Tibial nerve (tissue), 4 donors: ENCODE data around the gene OPCML. TPM values are rescaled to one million over a fixed set of nuclear protein-coding genes. Genes with fewer than 3 reads are reported as not detected.

Source experiments
- DNase-seq, 2 donors: peaks; one replicate each; pipeline ENCODE4 v3.0.0-alpha.2; 2019; ENCODE audit warnings: low spot score in 2 of 2
- H3K27ac ChIP-seq, 4 donors: fragments of 200-600 bp; sonication (generic) in 3 of 4; one replicate each; pipeline ENCODE4 v1.5.1; 2017 to 2019; ENCODE audit warnings: mild to moderate bottlenecking in 1 of 4
- H3K27me3 ChIP-seq, 2 donors: fragments of 200-600 bp; sonication (generic) in 1 of 2; one replicate each; pipeline versions ENCODE4 v1.5.1 to v1.6.0; 2017 to 2019
- H3K36me3 ChIP-seq, 3 donors: fragments of 200-600 bp; sonication (generic); one replicate each; pipeline ENCODE4 v1.5.1; 2018 to 2019
- H3K4me1 ChIP-seq, 4 donors: fragments of 200-600 bp; sonication (generic) in 3 of 4; one replicate each; pipeline ENCODE4 v1.5.1; 2017 to 2019
- H3K4me3 ChIP-seq, 4 donors: fragments of 200-600 bp; sonication (generic) in 3 of 4; one replicate each; pipeline ENCODE4 v1.5.1; 2017 to 2019; ENCODE audit warnings: mild to moderate bottlenecking in 1 of 4, moderate library complexity in 1 of 4
- H3K9me3 ChIP-seq, 4 donors: fragments of 200-600 bp; sonication (generic) in 3 of 4; one replicate each; pipeline ENCODE4 v1.5.1; 2017 to 2019
- EP300 ChIP-seq, 2 donors: sonication (generic); formaldehyde crosslinking; IDR thresholded peaks; one replicate each; pipeline ENCODE4 v1.6.1; 2017; ENCODE audit warnings: antibody characterized with exemption in 2 of 2, mild to moderate bottlenecking in 1 of 2
- POLR2A ChIP-seq, 2 donors: fragments of 450-650 bp; IDR thresholded peaks; one replicate each; pipeline ENCODE4 v1.6.1; 2017; ENCODE audit warnings: antibody characterized with exemption in 2 of 2, mild to moderate bottlenecking in 2 of 2, moderate library complexity in 2 of 2
- WGBS, 2 donors: methylation state at CpG; one replicate each; pipeline ENCODE4 v1.1.5; 2018; 5-methylcytosine and 5-hydroxymethylcytosine counted together
- total RNA-seq, 4 donors: library from RNA; depleted of rRNA; stranded (reverse); fragments of >200 nt; gene quantifications; one replicate each; pipeline ENCODE4 v1.1.0, GENCODE V29; 2016
- TF ChIP-seq, protein P1 (sequence below), 5 experiments: fragments of 200-600 bp in 3 of 5; fragments of 450-650 bp in 2 of 5; sonication (generic) in 3 of 5; IDR thresholded peaks; one replicate each; pipeline ENCODE4 v1.5.1; 2016 to 2019; ENCODE audit warnings: antibody characterized with exemption in 5 of 5, mild to moderate bottlenecking in 3 of 5, moderate library complexity in 2 of 5

The OPCML gene
- total RNA-seq, 4 donors from 2014 or later = 1.0 to 10.8 (median 1.9) TPM

DNA sequence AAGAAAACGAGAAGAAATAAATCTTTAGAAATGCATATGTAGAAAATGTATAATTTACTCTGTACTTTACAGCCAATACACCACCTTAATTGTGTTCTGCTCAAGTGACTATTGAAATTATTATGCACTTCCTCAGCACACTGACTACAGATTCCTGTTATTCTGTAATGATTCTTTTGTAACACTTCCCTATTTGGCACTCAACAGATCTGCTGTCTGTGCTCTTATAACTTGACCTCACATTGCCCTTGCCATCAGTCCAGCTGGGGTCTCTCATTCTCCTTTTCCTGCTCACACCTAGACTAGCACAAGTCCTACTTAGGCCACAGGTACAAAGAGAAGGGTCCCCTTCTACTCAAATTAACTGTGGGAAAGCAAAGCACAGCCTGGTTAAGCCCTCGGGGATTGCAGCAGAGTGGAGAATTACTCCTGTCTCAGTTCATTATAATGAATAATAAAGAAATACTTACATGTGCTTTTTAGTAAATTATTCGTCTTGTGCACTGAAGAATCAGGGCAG lies 860.4 kb downstream of the OPCML start:
- Histone ChIP-seq H3K27me3 (no peaks in the 10 kb centered on the region), H3K4me3 (no peak overlapping the region), H3K27ac (no peak overlapping the region), H3K36me3 (no peaks in the 10 kb centered on the region), H3K4me1 (no peaks in the 10 kb centered on the region), H3K9me3 (no peaks in the 10 kb centered on the region)
- TF ChIP-seq EP300 (IDR thresholded peaks at IDR 0.05) (no peak), POLR2A (IDR thresholded peaks at IDR 0.05) (no peak)
- TF ChIP-seq, protein P1, sequence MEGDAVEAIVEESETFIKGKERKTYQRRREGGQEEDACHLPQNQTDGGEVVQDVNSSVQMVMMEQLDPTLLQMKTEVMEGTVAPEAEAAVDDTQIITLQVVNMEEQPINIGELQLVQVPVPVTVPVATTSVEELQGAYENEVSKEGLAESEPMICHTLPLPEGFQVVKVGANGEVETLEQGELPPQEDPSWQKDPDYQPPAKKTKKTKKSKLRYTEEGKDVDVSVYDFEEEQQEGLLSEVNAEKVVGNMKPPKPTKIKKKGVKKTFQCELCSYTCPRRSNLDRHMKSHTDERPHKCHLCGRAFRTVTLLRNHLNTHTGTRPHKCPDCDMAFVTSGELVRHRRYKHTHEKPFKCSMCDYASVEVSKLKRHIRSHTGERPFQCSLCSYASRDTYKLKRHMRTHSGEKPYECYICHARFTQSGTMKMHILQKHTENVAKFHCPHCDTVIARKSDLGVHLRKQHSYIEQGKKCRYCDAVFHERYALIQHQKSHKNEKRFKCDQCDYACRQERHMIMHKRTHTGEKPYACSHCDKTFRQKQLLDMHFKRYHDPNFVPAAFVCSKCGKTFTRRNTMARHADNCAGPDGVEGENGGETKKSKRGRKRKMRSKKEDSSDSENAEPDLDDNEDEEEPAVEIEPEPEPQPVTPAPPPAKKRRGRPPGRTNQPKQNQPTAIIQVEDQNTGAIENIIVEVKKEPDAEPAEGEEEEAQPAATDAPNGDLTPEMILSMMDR (IDR thresholded peaks at IDR 0.05) = no peak
- no peak for DNase-seq
- 49 to 53% methylated on average over 3 of the region's 3 CpGs for WGBS, 2 donors

DNA sequence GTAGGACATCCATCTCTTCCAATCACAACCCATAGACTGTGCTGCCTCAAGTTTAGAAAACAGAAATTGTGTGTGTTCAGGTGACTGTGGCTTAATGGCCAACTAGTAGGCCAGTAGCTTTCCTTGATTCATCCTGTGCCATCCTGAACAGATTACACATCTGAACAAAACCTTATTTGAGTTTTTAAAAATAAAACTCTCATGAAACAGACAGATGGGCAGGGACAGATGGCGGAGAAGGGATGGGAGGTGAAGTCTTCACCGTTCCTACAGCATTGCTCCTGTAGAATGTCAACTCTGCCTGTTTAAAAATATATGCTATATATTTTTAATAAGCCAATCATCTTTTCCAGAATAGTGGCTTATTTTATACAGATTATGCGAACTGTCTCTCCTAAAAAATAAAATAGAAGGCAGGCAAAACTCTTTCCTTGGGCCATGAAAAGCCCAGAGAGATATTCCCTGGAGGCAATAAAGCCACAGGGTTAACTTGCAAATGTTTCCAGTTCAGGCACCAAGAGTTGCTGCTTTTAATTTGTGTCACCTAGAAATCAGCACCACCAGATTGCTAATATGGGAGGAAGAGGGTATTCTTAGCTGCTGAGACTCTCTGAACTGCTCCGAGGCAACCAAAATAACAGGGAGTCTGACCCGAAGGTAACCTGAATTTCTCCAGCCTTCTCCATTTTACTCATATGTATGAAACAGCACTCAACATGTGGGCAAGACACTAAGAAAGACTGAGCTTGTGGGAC lies 861.2 kb downstream of the OPCML start:
- H3K4me3 ChIP-seq = no peak overlapping the region
- H3K27me3 ChIP-seq = no peaks in the 10 kb centered on the region
- 88 to 95% methylated on average over 5 of the region's 5 CpGs for WGBS, 2 donors
- no peak for TF ChIP-seq EP300 (IDR thresholded peaks at IDR 0.05)
- no peaks in the 10 kb centered on the region for H3K4me1 ChIP-seq
- no peaks in the 10 kb centered on the region for H3K36me3 ChIP-seq
- no peaks in the 10 kb centered on the region for H3K9me3 ChIP-seq
- H3K27ac ChIP-seq = no peak overlapping the region
- no peak for DNase-seq

DNA sequence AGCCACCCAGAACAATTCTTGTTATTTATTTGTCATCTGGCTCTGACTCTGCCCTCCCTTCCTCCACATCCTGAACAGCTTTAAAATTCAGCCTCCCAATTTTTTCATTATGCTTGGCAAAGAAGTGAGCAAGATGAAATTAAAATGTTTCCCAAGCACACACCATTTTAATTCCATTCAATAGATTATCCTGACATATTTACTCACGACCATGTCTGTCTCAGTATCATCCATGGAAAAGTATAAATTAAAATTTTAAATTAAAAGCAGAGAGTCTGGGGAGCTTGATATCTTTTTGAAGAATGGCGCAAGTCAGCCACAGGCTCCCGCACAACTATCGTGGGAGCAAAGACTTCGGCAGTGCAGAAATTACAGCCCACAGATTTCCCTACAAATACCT lies 862.4 kb downstream of the OPCML start:
- DNase-seq = no peak
- Histone ChIP-seq H3K27ac (no peak overlapping the region), H3K9me3 (no peaks in the 10 kb centered on the region), H3K36me3 (no peaks in the 10 kb centered on the region), H3K4me3 (no peak overlapping the region), H3K4me1 (no peaks in the 10 kb centered on the region), H3K27me3 (no peaks in the 10 kb centered on the region)
- TF ChIP-seq EP300 (IDR thresholded peaks at IDR 0.05) (no peak), POLR2A (IDR thresholded peaks at IDR 0.05) (no peak)
- TF ChIP-seq, protein P1 (IDR thresholded peaks at IDR 0.05) = no peak
- WGBS, 2 donors = 73 to 81% methylated on average over 5 of the region's 5 CpGs

DNA sequence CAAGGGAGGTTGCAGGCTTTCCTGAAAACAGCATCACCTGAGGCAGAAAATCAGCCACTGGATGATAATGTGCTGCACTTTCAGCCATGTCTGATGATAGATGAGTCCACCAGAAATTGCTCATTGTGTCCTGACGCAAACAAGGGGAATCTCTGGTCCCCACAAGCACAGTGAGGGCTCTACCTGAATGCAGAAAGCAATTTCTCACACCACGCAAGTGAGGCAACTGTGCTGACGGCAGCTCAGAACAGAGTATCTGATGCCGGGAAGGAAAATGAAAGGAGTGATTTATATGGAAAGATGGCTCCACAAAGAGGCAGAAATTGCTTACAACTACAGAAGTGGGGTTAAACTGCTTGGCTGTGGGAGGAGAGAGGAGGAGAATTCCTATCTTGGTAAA lies 867.1 kb downstream of the OPCML start:
- H3K27ac ChIP-seq = no peak overlapping the region
- peaks cover 0 to 3% (median 0%) of the 10 kb centered on the region in 4 donors for H3K4me1 ChIP-seq
- DNase-seq = no peak
- TF ChIP-seq, protein P1 (IDR thresholded peaks at IDR 0.05) = no peak
- TF ChIP-seq POLR2A (IDR thresholded peaks at IDR 0.05) (no peak), EP300 (IDR thresholded peaks at IDR 0.05) (no peak)
- H3K27me3 ChIP-seq = no peaks in the 10 kb centered on the region
- H3K4me3 ChIP-seq = no peak overlapping the region
- WGBS, 2 donors = 75 to 80% methylated on average over 4 of the region's 4 CpGs
- H3K36me3 ChIP-seq = no peaks in the 10 kb centered on the region
- H3K9me3 ChIP-seq = no peaks in the 10 kb centered on the region

DNA sequence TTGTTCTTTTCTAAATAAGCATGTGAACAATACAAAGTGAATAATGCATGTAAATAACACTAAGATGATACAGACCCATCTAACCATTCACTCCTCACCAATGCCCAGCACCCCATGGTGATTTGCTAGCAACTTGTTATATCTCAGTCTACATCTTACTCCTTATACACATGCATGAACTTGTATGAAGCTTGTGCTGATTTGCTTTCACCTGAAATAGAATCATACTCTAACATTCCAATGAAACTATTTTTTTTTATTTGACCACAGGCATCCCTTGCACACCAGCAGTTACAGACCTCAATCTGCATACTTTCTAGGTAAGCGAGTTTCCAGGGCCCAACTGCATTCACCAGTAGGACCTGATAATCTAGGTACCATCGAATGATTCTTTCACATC lies 873.6 kb downstream of the OPCML start:
- no peaks in the 10 kb centered on the region for H3K4me1 ChIP-seq
- TF ChIP-seq EP300 (IDR thresholded peaks at IDR 0.05) (no peak), POLR2A (IDR thresholded peaks at IDR 0.05) (no peak)
- TF ChIP-seq, protein P1 (IDR thresholded peaks at IDR 0.05) = no peak
- 89 to 95% methylated on average over 2 of the region's 2 CpGs for WGBS, 2 donors

More for the DNA sequence above, 873.6 kb downstream of the OPCML start:
- no peak for DNase-seq
- Histone ChIP-seq H3K27ac (no peak overlapping the region), H3K36me3 (no peaks in the 10 kb centered on the region), H3K9me3 (no peaks in the 10 kb centered on the region), H3K27me3 (no peaks in the 10 kb centered on the region), H3K4me3 (no peak overlapping the region)
